GM12878 (cell line): ENCODE measurements around the gene KIR2DL4.

ENCODE experiments used
- BRCA1 ChIP-seq: IDR thresholded peaks from 2 replicates; pipeline ENCODE4 v1.6.1; 2011; ENCODE audit warnings: low read depth, low read length, improper control_type of control experiment
- SP1 ChIP-seq: IDR thresholded peaks from one replicate; pipeline ENCODE4 v1.6.1; 2011; ENCODE audit warnings: low read depth, low read length
- TCF12 ChIP-seq: IDR thresholded peaks from 2 replicates; pipeline ENCODE4 v1.6.1; 2011; ENCODE audit warnings: low read depth, mild to moderate bottlenecking, low read length
- TF ChIP-seq, protein P1 (sequence below), 3 experiments: IDR thresholded peaks in 2 of 3; conservative IDR thresholded peaks in 1 of 3; 2 replicates each; pipeline ENCODE4 v1.5.1; 2011; ENCODE audit warnings: low read depth in 3 of 3, low read length in 3 of 3, mild to moderate bottlenecking in 3 of 3, control low read depth in 2 of 3, moderate library complexity in 2 of 3, inconsistent platforms in 1 of 3, mixed read lengths in 1 of 3; ENCODE audit not compliant: control insufficient read depth in 2 of 3, insufficient read depth in 1 of 3; ENCODE audit errors: extremely low read depth in 1 of 3

DNA sequence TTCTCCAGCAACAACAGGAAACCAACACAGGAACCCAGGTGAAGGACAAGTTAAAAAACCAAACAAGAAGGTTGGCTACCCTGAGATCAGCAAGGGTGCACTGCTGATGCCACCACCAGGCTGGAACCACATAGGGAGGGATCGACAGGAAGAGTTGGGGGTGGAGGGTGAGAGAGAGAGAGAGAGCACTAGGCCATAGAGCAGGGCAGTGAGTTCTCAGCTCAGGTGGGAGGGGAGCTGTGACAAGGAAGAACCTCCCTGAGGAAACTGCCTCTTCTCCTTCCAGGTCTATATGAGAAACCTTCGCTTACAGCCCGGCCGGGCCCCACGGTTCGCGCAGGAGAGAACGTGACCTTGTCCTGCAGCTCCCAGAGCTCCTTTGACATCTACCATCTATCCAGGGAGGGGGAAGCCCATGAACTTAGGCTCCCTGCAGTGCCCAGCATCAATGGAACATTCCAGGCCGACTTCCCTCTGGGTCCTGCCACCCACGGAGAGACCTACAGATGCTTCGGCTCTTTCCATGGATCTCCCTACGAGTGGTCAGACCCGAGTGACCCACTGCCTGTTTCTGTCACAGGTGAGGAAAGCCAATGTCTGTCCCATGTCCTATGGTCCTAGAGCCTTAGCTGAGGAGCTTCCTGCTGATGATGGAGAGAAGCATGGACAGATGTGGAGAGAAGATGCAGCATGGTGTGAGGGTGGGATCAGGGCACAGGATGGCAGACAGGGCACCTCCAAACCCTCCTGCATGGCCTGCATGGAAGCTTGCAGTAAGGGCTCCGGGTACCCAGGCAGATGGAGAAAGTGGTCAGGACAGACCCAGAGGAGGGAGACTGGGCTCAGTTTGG is 2.5 kb downstream of the KIR2DL4 start:
- TF ChIP-seq TCF12: no peak
- TF ChIP-seq SP1: no peak
- no peak for TF ChIP-seq BRCA1
- TF ChIP-seq, protein P1, sequence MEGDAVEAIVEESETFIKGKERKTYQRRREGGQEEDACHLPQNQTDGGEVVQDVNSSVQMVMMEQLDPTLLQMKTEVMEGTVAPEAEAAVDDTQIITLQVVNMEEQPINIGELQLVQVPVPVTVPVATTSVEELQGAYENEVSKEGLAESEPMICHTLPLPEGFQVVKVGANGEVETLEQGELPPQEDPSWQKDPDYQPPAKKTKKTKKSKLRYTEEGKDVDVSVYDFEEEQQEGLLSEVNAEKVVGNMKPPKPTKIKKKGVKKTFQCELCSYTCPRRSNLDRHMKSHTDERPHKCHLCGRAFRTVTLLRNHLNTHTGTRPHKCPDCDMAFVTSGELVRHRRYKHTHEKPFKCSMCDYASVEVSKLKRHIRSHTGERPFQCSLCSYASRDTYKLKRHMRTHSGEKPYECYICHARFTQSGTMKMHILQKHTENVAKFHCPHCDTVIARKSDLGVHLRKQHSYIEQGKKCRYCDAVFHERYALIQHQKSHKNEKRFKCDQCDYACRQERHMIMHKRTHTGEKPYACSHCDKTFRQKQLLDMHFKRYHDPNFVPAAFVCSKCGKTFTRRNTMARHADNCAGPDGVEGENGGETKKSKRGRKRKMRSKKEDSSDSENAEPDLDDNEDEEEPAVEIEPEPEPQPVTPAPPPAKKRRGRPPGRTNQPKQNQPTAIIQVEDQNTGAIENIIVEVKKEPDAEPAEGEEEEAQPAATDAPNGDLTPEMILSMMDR (IDR thresholded peaks at IDR 0.05 in 2 of 3, conservative IDR thresholded peaks at IDR 0.05 in 1 of 3; ENCODE audit: control insufficient read depth in 2 of 3, extremely low read depth in 1 of 3, insufficient read depth in 1 of 3, low read depth in 3 of 3, low read length in 3 of 3): no peak
